HL-60 (cell line): ENCODE measurements around the gene EIF3M.

ENCODE experiments used
- DNase-seq, 2 experiments: peaks; one replicate each; pipeline ENCODE4 v3.0.0-alpha.2; 2010 to 2020; ENCODE audit warnings: low read depth in 1 of 2, low spot score in 1 of 2
- H3K27ac ChIP-seq: fragments of 250-450 bp; sonication (Bioruptor Pico); replicated peaks from 2 replicates; pipeline ENCODE4 v1.5.1; 2020; ENCODE audit warnings: mild to moderate bottlenecking, moderate library complexity
- H3K27me3 ChIP-seq: fragments of 250-450 bp; sonication (Bioruptor Pico); 2 replicates; pipeline ENCODE4 v1.5.1; 2021; ENCODE audit warnings: mild to moderate bottlenecking, moderate library complexity; ENCODE audit not compliant: insufficient read depth, poor library complexity, severe bottlenecking
- H3K4me3 ChIP-seq: replicated peaks from 2 replicates; pipeline ENCODE4 v1.5.1; 2011; ENCODE audit warnings: mild to moderate bottlenecking, control low read depth, low read length; ENCODE audit not compliant: insufficient read depth
- CTCF ChIP-seq: IDR thresholded peaks from one replicate; pipeline ENCODE4 v1.5.1; 2011; ENCODE audit warnings: low read length, control low read depth, inconsistent platforms; ENCODE audit not compliant: insufficient read depth
- GABPA ChIP-seq: IDR thresholded peaks from 2 replicates; pipeline ENCODE4 v1.6.1; 2012; ENCODE audit warnings: low read depth
- POLR2AphosphoS5 ChIP-seq: IDR thresholded peaks from 2 replicates; pipeline ENCODE4 v1.6.1; 2012; ENCODE audit warnings: low read depth
- REST ChIP-seq: IDR thresholded peaks from 2 replicates; pipeline ENCODE4 v1.6.1; 2012; ENCODE audit warnings: low read depth; ENCODE audit not compliant: insufficient replicate concordance
- SPI1 ChIP-seq: IDR thresholded peaks from 2 replicates; pipeline ENCODE4 v1.6.1; 2012; ENCODE audit warnings: low read depth, mild to moderate bottlenecking, borderline replicate concordance

Gene EIF3M

GRCh38 chr11:32574421-32574820 lies 9.2 kb upstream of the EIF3M start:
- DNase-seq = no peak
- no peak overlapping the region for H3K4me3 ChIP-seq
- TF ChIP-seq SPI1 (no peak), POLR2AphosphoS5 (no peak), GABPA (no peak), REST (no peak), CTCF (no peak)
- no peaks in the 10 kb centered on the region for H3K27me3 ChIP-seq
- no peak overlapping the region for H3K27ac ChIP-seq

GRCh38 chr11:32575070-32575469 lies 8.6 kb upstream of the EIF3M start:
- no peak for DNase-seq
- no peak overlapping the region for H3K27ac ChIP-seq
- no peak for TF ChIP-seq REST
- no peak for TF ChIP-seq POLR2AphosphoS5
- no peak for TF ChIP-seq CTCF
- TF ChIP-seq SPI1 = no peak
- TF ChIP-seq GABPA = no peak

GRCh38 chr11:32576456-32576855 lies 7.2 kb upstream of the EIF3M start:
- Histone ChIP-seq H3K27ac (no peak overlapping the region), H3K4me3 (no peak overlapping the region), H3K27me3 (no peaks in the 10 kb centered on the region)
- DNase-seq = no peak
- no peak for TF ChIP-seq SPI1
- no peak for TF ChIP-seq REST
- TF ChIP-seq POLR2AphosphoS5 = no peak
- TF ChIP-seq CTCF = no peak
- TF ChIP-seq GABPA = no peak

More at GRCh38 chr11:32575070-32575469, 8.6 kb upstream of the EIF3M start:
- H3K27me3 ChIP-seq = no peaks in the 10 kb centered on the region
- H3K4me3 ChIP-seq = no peak overlapping the region
